Vagina (tissue), 2 donors: ENCODE results near the gene C10orf143. TPM values are rescaled to one million over a fixed set of nuclear protein-coding genes. Genes with fewer than 3 reads are reported as not detected.
"Not testable (repeated sequence)": the region's sequence is repeated elsewhere in the genome, so short reads cannot be mapped to it uniquely, and the experiment has no call there.

Experiments used
- DNase-seq, 2 donors: peaks; one replicate each; pipeline ENCODE4 v3.0.0-alpha.2; 2017; ENCODE audit errors: extremely low spot score in 2 of 2
- H3K27ac ChIP-seq: fragments of 200-600 bp; sonication (generic); one replicate; pipeline ENCODE4 v1.5.1; 2019
- H3K27me3 ChIP-seq: fragments of 200-600 bp; sonication (generic); one replicate; pipeline ENCODE4 v1.5.1; 2019
- H3K36me3 ChIP-seq, 2 donors: fragments of 200-600 bp; sonication (generic); one replicate each; pipeline ENCODE4 v1.5.1; 2017 to 2019
- H3K4me1 ChIP-seq: fragments of 200-600 bp; sonication (generic); one replicate; pipeline ENCODE4 v1.5.1; 2019
- H3K4me3 ChIP-seq, 2 donors: fragments of 200-600 bp; sonication (generic); 1 replicate in 1 of 2; 2 replicates in 1 of 2; pipeline ENCODE4 v1.5.1; 2016 to 2019
- H3K9me3 ChIP-seq: fragments of 200-600 bp; sonication (generic); one replicate; pipeline ENCODE4 v1.5.1; 2019
- POLR2A ChIP-seq, 2 donors: fragments of 450-650 bp; IDR thresholded peaks; one replicate each; pipeline ENCODE4 v1.6.1; 2017; ENCODE audit warnings: antibody characterized with exemption in 2 of 2, mild to moderate bottlenecking in 2 of 2, moderate library complexity in 2 of 2
- POLR2AphosphoS5 ChIP-seq, 2 donors: sonication (generic); formaldehyde crosslinking; IDR thresholded peaks; one replicate each; pipeline ENCODE4 v1.9.0; 2017; ENCODE audit warnings: antibody characterized with exemption in 2 of 2, mild to moderate bottlenecking in 2 of 2, low read depth in 1 of 2; ENCODE audit not compliant: insufficient read depth in 1 of 2
- intact Hi-C: fragments of 100-400 bp; cut with DNase I; formaldehyde crosslinking; loops from one replicate; pipeline ENCODE4 v1.15.1; 2023
- total RNA-seq: library from RNA; depleted of rRNA; stranded (reverse); fragments of >200 nt; gene quantifications from one replicate; pipeline ENCODE4 v1.2.3, GENCODE V29; 2016
- TF ChIP-seq, protein P1 (sequence below), 3 experiments: fragments of 450-650 bp in 2 of 3; fragments of 200-600 bp in 1 of 3; sonication (generic) in 1 of 3; IDR thresholded peaks; one replicate each; pipeline ENCODE4 v1.5.1; 2017 to 2019; ENCODE audit warnings: antibody characterized with exemption in 3 of 3, mild to moderate bottlenecking in 2 of 3, moderate library complexity in 2 of 3

Gene C10orf143
- total RNA-seq, 1 donor from 2014 or later: 0.74 TPM

DNA sequence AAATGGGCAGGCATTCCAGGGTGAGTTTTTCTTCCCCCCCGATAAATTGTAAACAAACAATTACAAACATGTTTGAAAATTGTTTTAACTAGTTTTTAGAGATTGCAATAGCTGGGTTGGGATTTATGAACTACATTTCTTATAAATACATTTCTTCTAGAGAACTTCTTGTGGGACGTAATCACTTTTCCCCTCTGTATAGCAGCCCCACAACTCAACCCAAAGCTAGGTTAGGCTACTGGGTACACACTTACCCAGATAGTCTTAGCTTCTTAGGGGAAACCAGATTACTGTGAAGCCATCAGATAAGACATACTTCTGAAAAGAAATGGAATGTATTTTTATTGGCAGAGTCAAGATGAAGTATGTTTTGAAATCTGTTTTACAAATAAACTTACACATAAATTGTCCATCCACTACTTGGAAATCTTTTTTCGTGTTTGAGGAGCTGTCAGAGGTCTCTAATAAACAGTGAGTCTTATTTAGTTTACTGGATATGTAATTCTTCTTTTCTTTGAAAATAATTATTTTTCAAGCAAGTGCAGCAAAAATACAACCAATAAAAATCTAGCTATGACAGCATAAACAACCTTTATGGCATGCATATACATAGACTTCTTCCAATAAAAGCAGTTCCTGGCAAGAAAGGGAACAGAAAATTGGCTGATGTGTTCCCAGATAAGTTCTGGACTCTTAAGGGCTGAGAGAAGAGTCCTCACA lies 17.6 kb upstream of the C10orf143 start:
- no peak for DNase-seq
- Histone ChIP-seq H3K27ac (no peak overlapping the region), H3K9me3 (no peaks in the 10 kb centered on the region), H3K4me1 (peaks cover 13% of the 10 kb centered on the region), H3K36me3 (no peaks in the 10 kb centered on the region), H3K4me3 (peak overlapping the region in 1 of 2 donors; percentile 21), H3K27me3 (no peaks in the 10 kb centered on the region)
- TF ChIP-seq, protein P1, sequence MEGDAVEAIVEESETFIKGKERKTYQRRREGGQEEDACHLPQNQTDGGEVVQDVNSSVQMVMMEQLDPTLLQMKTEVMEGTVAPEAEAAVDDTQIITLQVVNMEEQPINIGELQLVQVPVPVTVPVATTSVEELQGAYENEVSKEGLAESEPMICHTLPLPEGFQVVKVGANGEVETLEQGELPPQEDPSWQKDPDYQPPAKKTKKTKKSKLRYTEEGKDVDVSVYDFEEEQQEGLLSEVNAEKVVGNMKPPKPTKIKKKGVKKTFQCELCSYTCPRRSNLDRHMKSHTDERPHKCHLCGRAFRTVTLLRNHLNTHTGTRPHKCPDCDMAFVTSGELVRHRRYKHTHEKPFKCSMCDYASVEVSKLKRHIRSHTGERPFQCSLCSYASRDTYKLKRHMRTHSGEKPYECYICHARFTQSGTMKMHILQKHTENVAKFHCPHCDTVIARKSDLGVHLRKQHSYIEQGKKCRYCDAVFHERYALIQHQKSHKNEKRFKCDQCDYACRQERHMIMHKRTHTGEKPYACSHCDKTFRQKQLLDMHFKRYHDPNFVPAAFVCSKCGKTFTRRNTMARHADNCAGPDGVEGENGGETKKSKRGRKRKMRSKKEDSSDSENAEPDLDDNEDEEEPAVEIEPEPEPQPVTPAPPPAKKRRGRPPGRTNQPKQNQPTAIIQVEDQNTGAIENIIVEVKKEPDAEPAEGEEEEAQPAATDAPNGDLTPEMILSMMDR (IDR thresholded peaks at IDR 0.05): no peak
- TF ChIP-seq POLR2A (IDR thresholded peaks at IDR 0.05) (no peak), POLR2AphosphoS5 (IDR thresholded peaks at IDR 0.05; ENCODE audit: insufficient read depth in 1 of 2, low read depth in 1 of 2) (no peak)
- intact Hi-C loops: no loop called here

DNA sequence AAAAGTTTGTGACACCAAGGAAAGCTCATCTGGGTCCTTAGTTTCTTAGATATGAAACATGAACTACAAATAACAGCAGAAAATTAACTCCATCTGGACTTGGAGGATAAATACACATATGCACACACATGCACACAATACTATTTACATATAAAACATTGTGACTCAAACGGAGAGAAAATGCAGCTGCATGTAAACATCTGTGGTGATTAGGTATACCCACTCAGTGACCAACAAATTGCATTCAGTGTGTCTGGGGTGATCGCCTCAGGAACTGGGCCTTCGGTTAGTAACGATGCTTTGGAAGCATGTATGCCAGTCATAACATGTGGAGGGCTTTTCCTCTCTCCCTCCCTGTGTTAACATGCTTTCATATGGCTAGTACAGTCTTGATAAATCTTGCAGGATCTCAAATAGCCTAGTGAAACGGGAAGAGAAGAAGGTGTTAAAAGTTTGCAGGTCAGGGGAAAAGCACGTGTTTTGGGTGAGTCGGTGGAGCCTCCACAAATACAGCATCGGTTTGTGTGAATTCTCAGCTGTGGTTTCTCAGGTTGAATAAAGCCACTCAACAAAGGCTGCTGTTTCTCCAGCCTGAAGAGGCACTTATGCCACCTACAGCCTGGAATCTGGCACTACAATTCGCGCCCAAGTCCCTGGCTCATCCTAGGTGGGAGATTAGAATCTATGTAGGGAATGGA lies 16.9 kb upstream of the C10orf143 start:
- H3K4me3 ChIP-seq: no peak overlapping the region
- intact Hi-C loops: no loop called here
- no peaks in the 10 kb centered on the region for H3K27me3 ChIP-seq
- H3K27ac ChIP-seq: no peak overlapping the region
- no peaks in the 10 kb centered on the region for H3K9me3 ChIP-seq
- TF ChIP-seq, protein P1 (IDR thresholded peaks at IDR 0.05): peak; percentile 18 to 53 (median 51)
- no peak for TF ChIP-seq POLR2A (IDR thresholded peaks at IDR 0.05)
- H3K4me1 ChIP-seq: peaks cover 13% of the 10 kb centered on the region
- no peak for DNase-seq
- H3K36me3 ChIP-seq: no peaks in the 10 kb centered on the region

DNA sequence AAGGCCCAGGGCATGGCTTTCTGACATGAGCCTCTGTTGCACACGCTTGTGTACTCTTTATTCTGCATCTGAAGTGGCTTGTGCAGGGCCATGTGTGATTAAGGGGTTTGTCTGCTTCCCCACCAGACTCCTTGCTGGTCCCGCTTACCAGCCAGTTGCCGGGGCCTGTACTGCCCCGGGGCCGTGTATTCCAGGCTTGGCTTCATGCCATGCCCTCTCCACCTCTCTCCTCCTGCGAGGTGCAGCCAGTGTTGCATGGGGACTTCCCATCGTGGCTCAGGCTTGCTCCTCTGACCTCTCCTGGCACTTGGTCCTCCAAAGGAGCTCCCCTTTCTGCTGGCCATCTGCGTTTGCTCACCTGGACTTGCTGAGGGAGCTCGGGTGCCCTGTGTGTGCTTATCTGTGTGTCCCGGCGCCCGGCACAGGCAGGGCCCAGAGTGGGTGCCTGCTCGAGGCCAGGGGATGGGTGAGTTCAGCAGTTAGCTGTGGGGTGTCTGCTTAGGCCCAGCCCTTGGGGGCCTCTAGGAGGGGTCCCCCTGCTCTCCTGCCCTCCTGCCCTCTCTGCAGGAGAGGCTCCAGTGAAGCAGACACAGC lies 11.0 kb upstream of the C10orf143 start:
- DNase-seq: no peak
- TF ChIP-seq, protein P1 (IDR thresholded peaks at IDR 0.05): no peak
- no peak for TF ChIP-seq POLR2A (IDR thresholded peaks at IDR 0.05)
- TF ChIP-seq POLR2AphosphoS5 (IDR thresholded peaks at IDR 0.05; ENCODE audit: insufficient read depth in 1 of 2, low read depth in 1 of 2): no peak
- Histone ChIP-seq H3K9me3 (no peaks in the 10 kb centered on the region), H3K4me3 (no peak overlapping the region), H3K4me1 (no peaks in the 10 kb centered on the region), H3K27ac (no peak overlapping the region), H3K36me3 (no peaks in the 10 kb centered on the region), H3K27me3 (no peaks in the 10 kb centered on the region)
- intact Hi-C loops: no loop called here

DNA sequence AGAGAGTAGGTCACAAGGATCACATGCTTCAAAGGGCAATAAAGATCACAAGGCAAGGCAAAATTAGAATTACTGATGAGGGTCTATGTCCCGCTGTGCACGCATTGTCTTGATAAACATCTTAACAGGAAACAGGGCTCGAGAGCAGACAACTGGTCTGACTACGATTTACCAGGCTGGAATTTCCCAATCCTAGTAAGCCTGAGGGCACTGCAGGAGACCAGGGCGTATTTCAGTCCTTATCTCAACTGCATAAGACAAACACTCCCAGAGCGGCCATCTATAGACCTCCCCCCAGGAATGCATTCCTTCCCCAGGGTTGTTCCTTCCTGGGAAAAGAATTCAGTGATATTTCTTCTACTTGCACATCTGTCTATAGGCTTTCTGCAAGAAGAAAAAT lies 6.9 kb upstream of the C10orf143 start:
- H3K4me1 ChIP-seq, DNase-seq, H3K27me3 ChIP-seq, H3K36me3 ChIP-seq, intact Hi-C loops, H3K27ac ChIP-seq, H3K4me3 ChIP-seq, H3K9me3 ChIP-seq: not testable (repeated sequence)

DNA sequence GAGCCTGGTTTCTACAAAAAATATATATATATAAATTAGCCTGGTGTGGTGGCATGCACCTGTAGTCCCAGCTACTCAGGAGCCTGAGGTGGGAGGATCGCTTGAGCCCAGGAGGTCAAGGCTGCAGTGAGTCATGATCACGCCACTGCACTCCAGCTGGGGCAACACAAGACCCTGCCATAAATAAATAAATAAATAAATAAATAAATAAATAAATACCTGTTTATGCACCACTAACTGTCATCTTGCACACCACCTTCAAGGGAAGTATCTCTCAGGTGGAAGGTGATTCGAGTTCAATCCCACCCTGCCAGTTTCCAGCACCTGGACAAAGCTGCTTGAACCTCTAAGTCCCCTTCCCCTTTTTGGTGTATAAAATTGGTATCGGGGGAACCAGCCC lies 6.3 kb upstream of the C10orf143 start:
- H3K27ac ChIP-seq, H3K9me3 ChIP-seq, H3K4me1 ChIP-seq, DNase-seq, H3K27me3 ChIP-seq, intact Hi-C loops, H3K36me3 ChIP-seq, H3K4me3 ChIP-seq: not testable (repeated sequence)

DNA sequence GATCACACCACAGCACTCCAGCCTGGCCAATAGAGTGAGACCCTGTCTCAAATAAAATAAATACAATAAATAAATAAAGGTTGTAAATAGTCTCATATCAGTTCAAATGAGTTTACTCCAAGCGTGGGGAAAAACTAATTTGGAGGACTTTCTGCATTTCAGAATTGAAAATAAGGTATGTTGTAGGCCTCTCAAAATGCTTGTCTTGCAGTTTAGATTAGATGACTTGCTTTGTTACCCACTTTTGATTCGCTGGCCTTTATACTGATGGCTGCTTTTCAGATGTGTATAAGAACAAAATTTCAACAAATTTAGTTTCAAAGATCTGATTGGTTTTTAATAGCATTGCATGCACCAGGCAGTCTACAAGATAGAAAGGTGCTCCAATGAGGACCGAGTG lies 2.2 kb upstream of the C10orf143 start:
- H3K36me3 ChIP-seq: no peaks in the 10 kb centered on the region
- H3K9me3 ChIP-seq: no peaks in the 10 kb centered on the region
- TF ChIP-seq POLR2A (IDR thresholded peaks at IDR 0.05) (no peak), POLR2AphosphoS5 (IDR thresholded peaks at IDR 0.05; ENCODE audit: insufficient read depth in 1 of 2, low read depth in 1 of 2) (no peak)
- TF ChIP-seq, protein P1 (IDR thresholded peaks at IDR 0.05): no peak
- no peak overlapping the region for H3K4me3 ChIP-seq
- no peak for DNase-seq
- H3K27me3 ChIP-seq: no peaks in the 10 kb centered on the region
- H3K27ac ChIP-seq: no peak overlapping the region
- intact Hi-C loops: no loop called here
- peaks cover 19% of the 10 kb centered on the region for H3K4me1 ChIP-seq
